PC-3 (cell line): Measurements from ENCODE around the gene CZIB.

Experiments used
- CTCF ChIP-seq: fragments of 300-600 bp; sonication (generic); conservative IDR thresholded peaks from 2 replicates; pipeline ENCODE4 v1.5.1; 2017; ENCODE audit warnings: antibody characterized with exemption, low read depth, mild to moderate bottlenecking, low read length
- EZH2 ChIP-seq: fragments of 300-600 bp; sonication (generic); IDR thresholded peaks from one replicate; pipeline ENCODE4 v1.6.1; 2017; ENCODE audit warnings: antibody characterized with exemption, mild to moderate bottlenecking, low read length; ENCODE audit not compliant: unreplicated experiment

GRCh38 chr1:53166366-53166765 lies 54.1 kb downstream of the CZIB start:
- TF ChIP-seq CTCF (no peak), EZH2 (no peak)
